HG03280 (cell line): ENCODE data around the gene EDDM3A.
A peak's percentile ranks its signal among the peaks of the same experiment; 100 is the strongest.
"Not testable (repeated sequence)": the region's sequence is repeated elsewhere in the genome, so short reads cannot be mapped to it uniquely, and the experiment has no call there.

Experiments
- ATAC-seq: cut with Tn5 transposase; IDR thresholded peaks from one replicate; pipeline ENCODE4 v1.9.1; 2021; ENCODE audit warnings: mild to moderate bottlenecking, moderate library complexity; ENCODE audit not compliant: unreplicated experiment

The EDDM3A gene, protein sequence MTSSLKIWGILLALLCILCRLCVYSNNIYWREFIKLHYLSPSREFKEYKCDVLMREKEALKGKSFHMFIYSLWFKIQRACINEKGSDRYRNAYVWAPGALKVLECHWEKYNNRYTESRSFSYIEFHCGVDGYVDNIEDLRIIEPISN

DNA sequence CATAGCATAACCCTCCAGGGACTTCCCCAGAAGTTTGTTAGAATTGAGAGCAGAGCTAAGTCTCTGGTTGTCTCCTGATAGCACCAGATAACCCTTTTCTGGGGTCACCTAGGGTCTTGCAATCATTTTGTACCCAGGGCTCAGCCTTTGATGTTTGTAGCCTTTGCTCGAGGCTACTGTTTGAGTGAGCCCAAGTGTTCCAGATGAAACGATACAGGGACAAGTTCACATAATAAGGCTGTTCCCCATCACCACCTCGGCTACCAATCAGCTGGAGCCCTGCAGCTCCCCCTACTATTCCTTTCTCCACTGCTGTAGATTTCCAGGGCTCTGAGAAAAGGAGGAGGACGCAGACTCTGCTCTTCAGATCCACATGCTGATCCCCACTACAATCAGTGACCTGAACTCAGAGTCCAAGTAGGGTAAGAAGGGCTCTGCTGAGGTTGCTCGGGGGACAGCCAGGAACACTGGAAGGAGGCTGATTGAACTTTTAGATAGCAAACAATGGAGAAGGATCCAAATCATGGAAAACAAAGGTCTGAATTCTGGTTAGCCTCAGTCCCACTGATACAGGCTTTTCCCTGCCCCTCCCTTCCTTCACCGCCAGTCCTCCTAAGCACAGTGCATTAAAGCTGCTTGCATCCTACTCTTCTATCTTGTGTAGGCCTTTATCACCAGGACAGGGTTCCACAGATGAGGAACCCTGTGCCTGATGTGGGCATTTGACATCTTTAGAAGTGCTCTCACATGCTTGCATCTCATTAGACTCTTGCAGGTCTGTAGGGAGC, at the start of gene EDDM3A:
EDDM3A (plus strand) TSS at position 317 of the 788 bp plus-strand sequence. CDS start 1,694 bp downstream, outside the sequence.
- no peak for ATAC-seq

DNA sequence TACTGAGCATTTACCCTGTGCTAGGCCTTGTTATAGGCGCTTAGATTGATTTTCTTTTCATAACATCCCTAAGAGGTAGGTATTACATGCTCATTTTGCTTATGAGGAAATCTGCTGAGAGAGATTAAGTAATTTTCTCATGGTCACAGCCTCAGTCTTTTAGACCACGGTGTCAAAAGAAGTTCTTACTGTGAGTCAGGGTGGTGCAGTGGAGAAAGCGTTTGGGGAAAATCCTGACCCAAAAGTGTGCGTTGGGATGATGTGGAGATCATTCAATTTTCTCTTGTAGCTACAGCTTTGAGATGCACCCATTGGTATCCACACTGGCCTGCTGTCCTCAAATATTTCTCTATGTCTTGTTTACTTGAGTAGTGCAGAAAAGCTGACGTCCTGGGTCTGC, 48.9 kb upstream of the EDDM3A start:
- no peak for ATAC-seq

DNA sequence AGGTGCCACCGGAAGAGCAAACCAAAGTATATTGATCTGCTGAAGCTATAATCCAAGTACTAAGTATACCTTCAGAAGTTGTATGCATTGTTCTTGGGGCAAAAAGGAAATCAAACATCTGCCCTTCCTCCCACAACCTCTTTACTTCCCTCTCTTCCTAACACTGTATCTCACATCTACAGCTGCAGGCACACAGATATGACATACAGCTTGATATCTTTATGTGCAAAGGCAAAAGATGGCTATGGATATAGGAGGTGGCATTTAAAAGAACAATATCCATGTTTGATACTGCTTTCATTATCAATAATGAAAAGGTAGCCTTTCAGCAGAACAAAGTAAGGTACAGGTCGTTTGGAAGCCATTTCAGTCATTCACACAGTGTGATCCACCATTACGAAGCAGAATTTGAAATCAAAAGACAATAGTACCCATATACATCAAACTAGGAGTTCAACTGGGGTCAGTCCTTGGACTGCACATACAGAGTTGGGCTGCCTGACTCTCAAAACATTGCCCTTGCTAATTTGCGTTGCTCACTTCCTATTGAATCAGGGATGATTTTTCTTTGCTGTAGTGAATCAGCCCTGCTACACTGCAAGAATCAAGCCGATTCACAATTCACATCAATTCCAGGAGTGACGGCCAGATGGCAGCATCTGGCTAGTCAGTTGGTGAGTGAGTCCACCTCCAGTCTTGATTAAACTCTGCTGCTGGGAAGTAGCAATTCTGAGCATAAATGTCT, 48.2 kb upstream of the EDDM3A start:
- peak; percentile 60 for ATAC-seq

DNA sequence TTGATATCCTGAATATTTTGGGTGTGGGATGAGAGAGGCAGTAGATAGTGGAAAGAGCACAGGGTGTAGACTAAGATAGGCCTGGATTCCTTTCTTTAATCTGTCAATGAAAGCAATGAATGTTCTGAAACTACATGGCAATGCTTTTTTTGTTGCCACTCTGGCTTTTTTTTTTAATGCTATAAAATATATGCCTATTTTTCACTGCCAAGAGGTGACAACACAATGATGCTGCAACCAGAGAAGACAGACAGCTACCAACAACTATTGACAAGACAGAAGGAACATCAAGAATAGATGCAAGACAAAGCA, 47.7 kb upstream of the EDDM3A start:
- no peak for ATAC-seq

DNA sequence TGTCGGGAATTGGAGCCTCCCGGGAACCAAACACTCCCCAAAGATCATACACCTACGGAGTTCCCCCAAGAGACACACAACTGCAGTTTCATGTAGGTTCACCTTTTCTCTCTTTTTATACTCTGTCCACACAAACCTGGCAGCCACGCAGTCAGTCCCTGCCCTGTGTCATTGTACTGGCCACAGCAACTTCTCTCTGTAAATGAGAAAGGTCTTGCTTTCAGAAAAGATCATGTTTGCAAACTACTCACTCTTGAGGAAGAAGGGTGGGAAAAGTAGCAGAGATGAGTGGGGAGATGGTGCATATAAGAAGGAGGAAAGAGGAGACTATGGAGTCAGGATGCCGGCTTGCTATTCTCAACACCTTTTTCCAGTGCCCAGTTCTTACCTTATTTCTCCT, 46.8 kb upstream of the EDDM3A start:
- ATAC-seq, result no peak

DNA sequence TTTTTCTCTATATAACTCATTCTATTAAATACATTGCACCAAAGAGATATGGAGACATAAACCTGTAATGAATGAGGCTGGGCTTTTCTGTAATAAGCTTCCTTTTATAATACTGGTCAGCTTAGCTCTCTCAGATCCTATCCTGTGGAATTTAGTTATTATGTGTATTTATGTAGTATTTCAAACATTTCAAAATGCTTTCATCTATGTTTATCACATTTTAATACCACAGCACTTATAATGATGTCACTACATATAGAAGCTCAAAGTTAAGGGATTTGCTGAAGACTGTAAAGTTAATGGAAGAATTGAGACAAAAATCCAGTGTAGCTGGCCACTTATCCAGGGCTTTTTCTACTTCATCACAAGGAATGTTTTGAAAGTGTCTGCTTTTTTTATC, 45.8 kb upstream of the EDDM3A start:
- no peak for ATAC-seq

DNA sequence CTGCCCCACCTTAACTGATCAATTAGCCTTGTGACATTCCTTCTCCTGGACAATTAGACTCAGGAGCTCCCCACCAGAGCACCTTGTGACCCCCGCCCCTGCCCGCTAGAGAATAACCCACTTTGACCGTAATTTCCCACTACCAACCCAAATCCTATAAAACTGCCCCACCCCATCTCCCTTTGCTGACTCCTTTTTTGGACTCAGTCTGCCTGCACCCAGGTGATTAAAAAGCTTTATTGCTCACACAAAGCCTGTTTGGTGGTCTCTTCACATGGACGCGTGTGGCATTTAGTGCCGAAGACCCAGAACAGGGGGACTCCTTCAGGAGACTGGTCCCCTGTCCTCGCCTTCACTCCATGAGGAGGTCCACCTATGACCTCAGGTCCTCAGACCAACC, 44.7 kb upstream of the EDDM3A start:
- ATAC-seq, result not testable (repeated sequence)

DNA sequence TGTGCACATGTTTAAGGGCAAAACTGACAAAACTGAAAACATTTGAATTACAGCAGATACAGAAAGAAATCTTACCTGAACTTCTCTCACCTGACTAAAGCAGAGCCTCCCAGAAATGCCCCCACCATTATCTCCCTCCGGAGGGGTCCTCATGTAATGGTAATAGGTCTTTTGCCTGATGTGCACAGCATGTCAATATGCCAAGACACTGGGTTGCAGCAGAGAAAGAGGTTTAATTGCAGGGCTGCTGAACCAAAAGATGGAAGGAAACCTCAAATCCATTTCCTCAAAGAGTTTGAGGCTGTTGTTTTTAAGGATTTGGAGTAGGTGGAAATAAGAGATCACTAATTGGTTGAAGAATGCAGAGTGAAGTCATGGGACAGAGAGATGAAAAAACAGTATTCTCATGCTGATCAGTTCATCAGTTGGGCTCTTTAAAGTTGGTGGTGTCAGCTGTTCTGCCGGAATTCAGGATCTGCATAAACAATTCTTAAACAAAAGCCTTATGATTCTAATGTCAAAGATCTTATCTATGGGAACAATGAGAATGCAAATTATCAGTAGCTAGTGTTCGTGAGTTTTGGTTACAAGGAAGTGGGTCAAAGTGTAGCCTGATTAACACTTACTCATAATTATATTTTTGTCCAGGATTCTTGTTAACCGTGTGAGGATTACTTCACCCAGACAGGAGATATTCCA, 38.9 kb upstream of the EDDM3A start:
- ATAC-seq, result no peak

DNA sequence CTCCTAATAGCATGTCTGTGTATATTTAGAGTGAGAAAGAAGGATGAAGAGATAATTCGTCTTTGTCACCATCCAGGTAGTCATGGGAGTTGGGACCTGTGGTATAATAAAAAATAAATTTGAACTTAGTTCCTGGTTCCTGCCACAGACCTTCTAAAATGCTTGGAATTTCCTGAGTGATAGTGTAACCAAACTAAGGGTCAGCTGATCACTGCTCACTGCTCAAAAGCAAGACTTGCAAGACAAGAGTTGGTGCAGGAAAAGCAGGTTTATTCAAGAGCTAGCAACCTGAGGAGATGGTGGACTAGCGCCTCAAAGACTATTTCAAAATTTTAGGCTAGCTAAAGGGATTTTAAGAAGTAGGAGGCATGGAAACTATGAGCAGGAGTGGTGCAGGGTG, 38.1 kb upstream of the EDDM3A start:
- no peak for ATAC-seq

DNA sequence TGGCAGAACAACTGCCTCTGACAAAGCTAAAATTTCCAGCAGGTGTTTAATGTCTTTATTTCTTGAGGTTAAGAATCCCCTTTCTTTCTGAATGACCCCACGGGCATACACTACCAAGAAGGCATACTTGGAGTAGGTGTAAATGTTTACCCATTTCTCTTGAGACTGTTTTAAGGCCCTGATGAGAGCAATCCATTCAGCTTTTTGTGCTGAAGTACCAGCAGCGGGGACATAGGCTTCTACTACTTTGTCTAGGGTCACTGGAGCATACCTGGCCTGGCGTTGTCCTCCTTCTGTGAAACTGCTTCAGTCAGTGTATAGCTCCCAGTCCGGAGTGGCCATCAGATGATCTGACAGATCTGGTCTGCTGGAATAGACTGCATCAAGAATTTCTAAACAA, 34.4 kb upstream of the EDDM3A start:
- no peak for ATAC-seq

DNA sequence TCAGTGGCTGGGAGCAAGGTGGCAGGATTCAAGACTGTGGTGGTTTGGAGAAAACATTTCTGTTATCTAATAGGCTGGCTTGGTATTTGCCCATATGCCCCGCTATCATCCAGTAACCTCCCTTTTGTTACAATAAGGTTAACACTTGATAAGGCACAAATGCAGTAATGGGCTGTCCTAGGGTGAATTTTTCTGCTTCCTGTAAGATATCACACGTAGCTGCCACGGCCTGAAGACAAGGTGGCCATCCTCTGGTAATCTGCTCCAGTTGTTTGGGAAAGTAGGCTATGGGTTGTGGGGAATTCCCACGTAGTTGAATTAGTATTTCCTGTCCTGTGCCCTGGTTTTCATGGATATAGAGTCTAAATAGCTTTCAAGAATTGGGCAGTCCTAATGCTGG, 34.0 kb upstream of the EDDM3A start:
- no peak for ATAC-seq

DNA sequence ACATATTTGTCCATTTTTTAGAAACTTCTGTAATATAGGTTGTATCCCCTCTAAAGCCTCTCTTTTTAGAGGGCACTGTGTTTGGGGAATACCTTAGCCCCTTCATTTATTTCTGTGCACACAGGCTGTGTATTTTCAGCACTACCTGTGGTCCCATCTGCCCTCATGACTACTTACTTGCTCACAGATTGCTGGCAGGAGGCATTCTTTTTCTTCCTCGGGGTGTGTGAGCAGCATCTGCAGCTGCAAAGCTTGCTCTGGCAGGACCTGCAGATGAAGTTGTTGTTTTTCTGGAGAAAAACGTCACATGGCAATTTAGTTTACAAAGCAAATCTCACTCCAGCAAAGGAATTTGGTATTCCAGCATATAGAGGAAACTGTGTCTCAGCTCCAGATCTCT, 32.8 kb upstream of the EDDM3A start:
- ATAC-seq, result no peak

DNA sequence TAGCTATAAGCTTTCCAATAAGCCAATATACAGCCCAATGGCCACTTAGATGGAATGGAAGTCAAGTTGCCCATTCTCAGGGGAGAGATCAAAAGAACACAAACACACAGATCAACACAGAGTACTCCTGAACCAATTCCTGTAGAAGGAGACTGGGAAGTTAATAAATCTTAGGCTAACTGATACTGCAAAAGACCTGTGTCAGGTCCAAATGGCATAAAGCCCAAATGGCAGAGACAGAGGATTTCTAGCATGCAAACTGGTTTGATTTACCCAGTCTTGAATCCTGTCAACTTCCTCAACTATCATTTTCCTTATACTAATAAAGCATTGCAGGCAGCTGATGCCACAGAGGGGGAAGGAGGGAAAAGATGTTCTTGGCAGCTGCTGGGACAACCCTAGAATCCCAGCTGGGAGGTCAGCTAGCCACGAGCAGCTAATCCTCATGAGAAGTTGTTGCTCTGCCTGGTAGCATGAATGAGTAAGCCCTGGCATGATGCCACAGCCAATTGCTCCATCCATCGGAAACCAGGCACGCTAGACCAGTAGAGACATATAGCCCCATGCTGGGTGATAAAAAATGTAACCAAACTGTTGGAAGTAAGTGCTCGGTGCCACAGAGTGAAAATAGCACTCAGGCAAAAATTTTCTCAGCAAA, 31.0 kb upstream of the EDDM3A start:
- ATAC-seq, result no peak

DNA sequence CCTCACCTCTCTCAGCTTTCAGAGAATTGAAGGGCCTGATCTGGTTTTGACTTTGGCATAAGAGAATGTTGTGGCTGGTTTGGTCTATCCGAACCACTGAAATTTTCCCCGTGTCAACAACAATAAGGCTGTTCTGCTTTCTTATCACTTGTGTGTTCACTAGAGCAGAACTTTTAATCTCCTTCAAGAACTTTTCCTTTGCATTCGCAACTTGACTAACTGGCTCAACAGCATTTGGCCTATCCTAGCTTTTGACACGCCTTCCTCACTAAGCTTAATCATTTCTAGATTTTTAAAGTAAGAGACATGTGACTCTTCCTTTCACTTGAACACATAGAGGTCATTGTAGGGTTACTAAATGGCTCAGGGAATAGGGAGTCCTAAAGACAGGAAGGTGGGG, 25.9 kb upstream of the EDDM3A start:
- no peak for ATAC-seq

DNA sequence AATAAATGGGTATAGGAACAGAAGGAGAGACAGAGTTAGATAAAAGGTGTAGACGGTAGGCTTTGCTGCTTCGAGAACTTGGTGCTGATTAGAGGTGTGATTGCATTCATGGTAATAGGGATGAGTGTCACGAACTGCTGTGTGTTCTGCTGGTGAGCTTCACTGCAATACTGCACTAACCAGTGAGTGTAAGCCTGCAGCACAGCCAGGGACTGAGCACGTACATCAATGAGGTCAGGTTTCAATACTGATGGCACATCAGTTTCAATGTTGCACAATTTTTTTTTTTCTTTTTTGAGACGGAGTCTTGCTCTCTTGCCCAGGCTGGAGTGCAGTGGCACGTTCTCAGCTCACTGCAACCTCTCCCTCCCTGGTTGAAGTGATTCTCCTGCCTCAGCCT, 24.9 kb upstream of the EDDM3A start:
- no peak for ATAC-seq

DNA sequence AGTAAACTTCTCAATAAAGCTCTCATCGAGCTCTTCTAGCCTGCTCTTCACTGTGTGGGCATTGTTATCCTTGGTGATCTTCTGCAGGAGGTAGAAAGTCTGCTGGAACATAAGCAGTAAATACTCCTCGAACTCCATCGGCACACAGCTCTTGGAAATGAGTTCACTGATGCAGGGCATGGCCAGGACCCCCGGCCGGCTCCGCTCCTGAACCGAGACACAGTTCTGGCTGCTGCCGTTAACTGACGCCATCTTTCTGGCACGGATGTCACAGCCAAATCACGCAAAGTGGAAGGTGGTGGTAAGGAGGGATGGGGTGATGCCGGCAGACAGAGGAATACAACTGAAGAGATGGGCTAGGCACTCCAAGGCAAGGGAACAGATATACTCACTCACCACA, 23.7 kb upstream of the EDDM3A start:
- ATAC-seq, result no peak

DNA sequence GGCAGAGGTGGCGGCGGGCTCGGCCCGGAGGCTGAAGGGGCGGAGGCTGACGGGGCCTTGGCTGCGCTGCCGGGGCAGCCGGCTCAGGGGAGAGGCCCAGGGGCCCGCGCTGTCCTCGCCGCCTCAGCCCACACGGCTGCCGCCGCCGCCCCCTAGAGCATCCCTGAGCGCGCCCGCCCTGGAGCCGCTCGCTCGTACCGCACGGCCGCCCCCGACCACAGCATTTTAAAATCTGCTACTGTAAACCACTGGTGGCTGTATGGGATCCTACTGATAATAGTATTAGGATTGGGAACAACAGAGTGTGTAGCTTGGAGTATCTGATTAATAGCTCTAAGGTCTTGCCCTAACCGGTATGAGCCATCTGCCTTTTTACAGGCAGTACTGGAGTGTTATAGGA, 22.2 kb upstream of the EDDM3A start:
- ATAC-seq, result no peak

DNA sequence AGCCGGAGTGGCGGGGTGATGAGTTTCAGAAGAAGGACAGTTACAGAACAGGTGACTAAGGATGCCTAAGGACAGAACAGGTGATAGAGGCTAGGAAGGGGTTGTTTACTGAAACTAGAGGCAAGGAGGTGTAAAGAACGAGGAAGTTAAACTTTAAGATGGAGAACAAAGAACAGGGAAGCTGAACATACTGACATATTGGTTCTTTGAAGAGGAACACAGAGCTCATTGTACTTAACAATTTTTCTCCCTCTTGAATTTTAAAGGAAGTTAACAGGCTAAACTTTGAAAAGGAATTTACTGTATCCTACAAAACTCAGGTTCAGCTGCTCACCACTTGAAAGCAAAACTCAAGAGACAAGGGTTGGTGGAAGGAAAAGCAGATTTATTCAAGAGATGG, 19.6 kb upstream of the EDDM3A start:
- not testable (repeated sequence) for ATAC-seq

DNA sequence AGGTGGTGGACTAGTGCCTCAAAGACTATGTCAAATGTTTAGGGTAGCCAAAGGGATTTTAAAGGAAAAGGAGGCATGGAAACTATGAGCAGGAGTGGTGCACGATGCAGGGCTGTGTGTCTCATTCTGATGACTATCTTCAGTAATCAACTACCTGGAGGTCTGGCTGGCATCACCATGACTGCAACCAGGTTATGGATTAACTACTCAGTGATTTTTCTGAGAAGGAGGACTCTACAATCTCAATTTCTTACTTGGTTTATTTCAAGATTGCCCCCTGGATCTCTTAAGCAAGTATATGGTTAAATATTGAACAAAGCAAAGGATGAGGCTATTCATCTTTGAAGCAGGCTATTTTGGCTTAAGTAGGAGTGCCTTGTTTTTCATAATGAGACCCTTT, 19.2 kb upstream of the EDDM3A start:
- no peak for ATAC-seq

DNA sequence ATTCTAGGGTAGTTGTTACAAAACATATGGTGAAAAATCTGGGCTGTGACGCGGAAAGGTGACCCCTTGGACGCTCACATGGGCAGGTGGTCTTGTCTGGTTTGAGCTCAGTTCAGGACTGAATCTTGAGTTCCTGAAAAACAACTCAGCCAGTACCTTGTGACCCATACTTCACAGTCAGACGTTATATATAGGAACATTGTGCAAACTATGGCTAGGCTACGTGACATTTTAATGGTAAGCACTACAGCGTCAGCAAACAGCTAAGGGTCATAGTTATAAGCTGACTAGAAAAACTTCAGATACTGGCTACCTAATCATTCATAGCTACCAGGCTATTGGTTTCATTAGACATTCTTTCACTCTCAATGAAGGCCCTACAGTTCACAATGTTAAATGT, 14.8 kb upstream of the EDDM3A start:
- ATAC-seq, result no peak

DNA sequence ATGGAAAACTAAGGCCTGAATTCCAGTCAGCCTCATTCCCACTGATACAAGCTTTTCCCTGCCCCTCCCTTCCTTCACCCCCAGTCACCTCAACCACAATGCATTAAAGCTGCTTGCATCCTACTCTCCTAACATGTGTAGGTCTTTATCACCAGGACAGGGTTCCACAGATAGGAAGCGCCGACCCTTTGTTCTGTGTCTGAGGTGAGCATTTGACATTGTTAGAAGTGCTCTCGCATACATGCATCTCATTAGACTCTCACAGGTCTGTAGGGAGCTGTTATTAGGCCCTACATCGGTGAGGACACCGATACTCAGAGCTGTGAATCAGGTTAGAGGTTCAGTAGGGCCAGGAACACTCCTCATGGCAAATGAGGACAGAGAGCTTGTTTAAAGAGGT, 13.2 kb upstream of the EDDM3A start:
- no peak for ATAC-seq
